NCI-H510A (cell line): ENCODE data around the gene FOXA3.

ENCODE experiments used
- DNase-seq: peaks from one replicate; lab custom pipeline; 2025; lab: John Stamatoyannopoulos, UW

The FOXA3 gene

GRCh38 chr19:45874620-45874966, 10.5 kb downstream of the FOXA3 start:
- DNase-seq = no peak

- DNase-seq = no peak
Measured at GRCh38 chr19:45876161-45876410, 12.0 kb downstream of the FOXA3 start.

GRCh38 chr19:45876411-45877197, 12.5 kb downstream of the FOXA3 start:
- no peak for DNase-seq

GRCh38 chr19:45878043-45878794, 14.1 kb downstream of the FOXA3 start:
- no peak for DNase-seq

- no peak for DNase-seq
Measured at GRCh38 chr19:45879055-45879454, 14.9 kb downstream of the FOXA3 start.

- no peak for DNase-seq
Measured at GRCh38 chr19:45879971-45880370, 15.8 kb downstream of the FOXA3 start.

GRCh38 chr19:45881082-45881908, 17.2 kb downstream of the FOXA3 start:
- peak; percentile 42 for DNase-seq

GRCh38 chr19:45881909-45882528, 17.9 kb downstream of the FOXA3 start:
- no peak for DNase-seq

GRCh38 chr19:45882652-45883585, 18.8 kb downstream of the FOXA3 start:
- DNase-seq = peak; percentile 76

- DNase-seq = no peak
Measured at GRCh38 chr19:45883586-45883880, 19.4 kb downstream of the FOXA3 start.

- no peak for DNase-seq
Measured at GRCh38 chr19:45883881-45884681, 20.0 kb downstream of the FOXA3 start.

GRCh38 chr19:45884682-45885555, 20.8 kb downstream of the FOXA3 start:
- DNase-seq = no peak

GRCh38 chr19:45885556-45886426, 21.7 kb downstream of the FOXA3 start, which contains the start of gene IRF2BP1:
TSS of gene IRF2BP1 (minus strand) at chr19:45886141. CDS start at chr19:45885774, 367 bp downstream.
- DNase-seq = peak; percentile 94

- peak; percentile 93 for DNase-seq
Measured at GRCh38 chr19:45886427-45887199, 22.5 kb downstream of the FOXA3 start.

GRCh38 chr19:45887200-45887710, 23.1 kb downstream of the FOXA3 start:
- no peak for DNase-seq

GRCh38 chr19:45889210-45889885, 25.2 kb downstream of the FOXA3 start:
- no peak for DNase-seq

GRCh38 chr19:45890877-45891276, 26.8 kb downstream of the FOXA3 start:
- no peak for DNase-seq
